Breast epithelium (tissue), 3 donors: ENCODE data around the gene ATXN1.
"Not testable (repeated sequence)": the region's sequence is repeated elsewhere in the genome, so short reads cannot be mapped to it uniquely, and the experiment has no call there.

Source experiments
- POLR2A ChIP-seq: fragments of 450-650 bp; IDR thresholded peaks from one replicate; pipeline ENCODE4 v1.6.1; 2016; ENCODE audit warnings: antibody characterized with exemption, mild to moderate bottlenecking, moderate library complexity
- POLR2AphosphoS5 ChIP-seq, 3 donors: sonication (generic); formaldehyde crosslinking; IDR thresholded peaks; one replicate each; pipeline ENCODE4 v1.6.1; 2017; ENCODE audit warnings: antibody characterized with exemption in 3 of 3
- TF ChIP-seq, protein P1 (sequence below), 3 donors: fragments of 450-650 bp; IDR thresholded peaks; one replicate each; pipeline ENCODE4 v1.5.1; 2016 to 2017; ENCODE audit warnings: antibody characterized with exemption in 3 of 3, mild to moderate bottlenecking in 3 of 3, moderate library complexity in 3 of 3

DNA sequence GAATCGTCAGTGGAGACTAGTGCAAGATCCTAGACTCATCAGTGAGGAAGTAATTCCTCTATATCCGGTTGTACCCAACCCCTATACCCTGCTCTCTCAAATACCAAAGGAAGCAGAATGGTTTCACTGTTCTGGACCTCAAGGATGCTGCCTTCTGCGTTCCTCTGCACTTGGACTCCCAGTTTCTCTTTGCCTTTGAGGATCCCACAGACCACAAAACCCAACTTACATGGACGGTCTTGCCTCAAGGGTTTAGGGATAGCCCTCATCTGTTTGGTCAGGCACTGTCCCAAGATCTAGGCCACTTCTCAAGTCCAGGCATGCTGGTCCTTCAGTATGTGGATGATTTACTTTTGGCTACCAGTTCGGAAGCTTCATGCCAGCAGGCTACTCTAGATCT, 301.8 kb downstream of the ATXN1 start:
- TF ChIP-seq POLR2AphosphoS5 (IDR thresholded peaks at IDR 0.05); POLR2A: not testable (repeated sequence)
- TF ChIP-seq, protein P1, sequence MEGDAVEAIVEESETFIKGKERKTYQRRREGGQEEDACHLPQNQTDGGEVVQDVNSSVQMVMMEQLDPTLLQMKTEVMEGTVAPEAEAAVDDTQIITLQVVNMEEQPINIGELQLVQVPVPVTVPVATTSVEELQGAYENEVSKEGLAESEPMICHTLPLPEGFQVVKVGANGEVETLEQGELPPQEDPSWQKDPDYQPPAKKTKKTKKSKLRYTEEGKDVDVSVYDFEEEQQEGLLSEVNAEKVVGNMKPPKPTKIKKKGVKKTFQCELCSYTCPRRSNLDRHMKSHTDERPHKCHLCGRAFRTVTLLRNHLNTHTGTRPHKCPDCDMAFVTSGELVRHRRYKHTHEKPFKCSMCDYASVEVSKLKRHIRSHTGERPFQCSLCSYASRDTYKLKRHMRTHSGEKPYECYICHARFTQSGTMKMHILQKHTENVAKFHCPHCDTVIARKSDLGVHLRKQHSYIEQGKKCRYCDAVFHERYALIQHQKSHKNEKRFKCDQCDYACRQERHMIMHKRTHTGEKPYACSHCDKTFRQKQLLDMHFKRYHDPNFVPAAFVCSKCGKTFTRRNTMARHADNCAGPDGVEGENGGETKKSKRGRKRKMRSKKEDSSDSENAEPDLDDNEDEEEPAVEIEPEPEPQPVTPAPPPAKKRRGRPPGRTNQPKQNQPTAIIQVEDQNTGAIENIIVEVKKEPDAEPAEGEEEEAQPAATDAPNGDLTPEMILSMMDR (IDR thresholded peaks at IDR 0.05), result not testable (repeated sequence)
